ENCODE results near the gene MKI67.
"Not testable (repeated sequence)": the region's sequence is repeated elsewhere in the genome, so short reads cannot be mapped to it uniquely, and the experiment has no call there.

Gene MKI67

GRCh38 chr10:128125944-128126764, at the start of gene MKI67:
TSS of gene MKI67 (minus strand) at chr10:128126423. CDS start at chr10:128125667, 756 bp downstream.
- no peak for DNase-seq

- DNase-seq = no peak
Measured at GRCh38 chr10:128174581-128175559, 48.6 kb upstream of the MKI67 start.

GRCh38 chr10:128173386-128173785, 47.2 kb upstream of the MKI67 start:
- no peak for DNase-seq

- DNase-seq = no peak
Measured at GRCh38 chr10:128172756-128173155, 46.5 kb upstream of the MKI67 start.

- no peak for DNase-seq
Measured at GRCh38 chr10:128169811-128170379, 43.7 kb upstream of the MKI67 start.

- DNase-seq = no peak
Measured at GRCh38 chr10:128167926-128168520, 41.8 kb upstream of the MKI67 start.

GRCh38 chr10:128167123-128167522, 40.9 kb upstream of the MKI67 start:
- not testable (repeated sequence) for DNase-seq

- DNase-seq = no peak
Measured at GRCh38 chr10:128166151-128166550, 39.9 kb upstream of the MKI67 start.

- DNase-seq = no peak
Measured at GRCh38 chr10:128165536-128165935, 39.3 kb upstream of the MKI67 start.

- no peak for DNase-seq
Measured at GRCh38 chr10:128163701-128164100, 37.5 kb upstream of the MKI67 start.

- no peak for DNase-seq
Measured at GRCh38 chr10:128161031-128161430, 34.8 kb upstream of the MKI67 start.

GRCh38 chr10:128160297-128160711, 34.1 kb upstream of the MKI67 start:
- DNase-seq = no peak

- DNase-seq = no peak
Measured at GRCh38 chr10:128158021-128158795, 32.0 kb upstream of the MKI67 start.

GRCh38 chr10:128156999-128157755, 31.0 kb upstream of the MKI67 start:
- no peak for DNase-seq

GRCh38 chr10:128152741-128153580, 26.7 kb upstream of the MKI67 start:
- no peak for DNase-seq

GRCh38 chr10:128151031-128151430, 24.8 kb upstream of the MKI67 start:
- no peak for DNase-seq

- DNase-seq = no peak
Measured at GRCh38 chr10:128150561-128150960, 24.3 kb upstream of the MKI67 start.

- no peak for DNase-seq
Measured at GRCh38 chr10:128150045-128150493, 23.8 kb upstream of the MKI67 start.

- no peak for DNase-seq
Measured at GRCh38 chr10:128149267-128150014, 23.2 kb upstream of the MKI67 start.

Data from cortex of kidney (tissue), 1 donor.